GM19467 (cell line): ENCODE results near the gene YOD1.
A peak's percentile ranks its signal among the peaks of the same experiment; 100 is the strongest.
"Not testable (repeated sequence)": the region's sequence is repeated elsewhere in the genome, so short reads cannot be mapped to it uniquely, and the experiment has no call there.

ENCODE experiments used
- ATAC-seq: cut with Tn5 transposase; IDR thresholded peaks from one replicate; pipeline ENCODE4 v1.9.1; 2021; ENCODE audit warnings: mild to moderate bottlenecking, moderate library complexity; ENCODE audit not compliant: unreplicated experiment

The YOD1 gene

GRCh38 chr1:207050480-207051190 lies 373 bp downstream of the YOD1 start:
- ATAC-seq, result peak; percentile 44

GRCh38 chr1:207049974-207050391 lies 1.0 kb downstream of the YOD1 start:
- ATAC-seq, result no peak

GRCh38 chr1:207049514-207049913 lies 1.5 kb downstream of the YOD1 start:
- no peak for ATAC-seq

- ATAC-seq, result no peak
These were observed 2.0 kb downstream of the YOD1 start for GRCh38 chr1:207049054-207049453.

- no peak for ATAC-seq
These were observed 3.0 kb downstream of the YOD1 start for GRCh38 chr1:207048041-207048440.

GRCh38 chr1:207047505-207047904 lies 3.5 kb downstream of the YOD1 start:
- ATAC-seq, result no peak

- ATAC-seq, result no peak
These were observed 5.6 kb downstream of the YOD1 start for GRCh38 chr1:207045453-207045852.

GRCh38 chr1:207041397-207041796 lies 9.6 kb downstream of the YOD1 start:
- not testable (repeated sequence) for ATAC-seq

- no peak for ATAC-seq
These were observed 10.9 kb downstream of the YOD1 start for GRCh38 chr1:207040181-207040533.

GRCh38 chr1:207039380-207040180 lies 11.4 kb downstream of the YOD1 start:
- ATAC-seq, result no peak

- ATAC-seq, result no peak
These were observed 14.1 kb downstream of the YOD1 start for GRCh38 chr1:207036865-207037264.

- no peak for ATAC-seq
These were observed 15.0 kb downstream of the YOD1 start for GRCh38 chr1:207035877-207036551.

GRCh38 chr1:207034998-207035397 lies 16.0 kb downstream of the YOD1 start:
- ATAC-seq, result no peak

GRCh38 chr1:207034208-207034607 lies 16.8 kb downstream of the YOD1 start:
- no peak for ATAC-seq

GRCh38 chr1:207033302-207033701 lies 17.7 kb downstream of the YOD1 start:
- ATAC-seq, result no peak

GRCh38 chr1:207032528-207033017 lies 18.4 kb downstream of the YOD1 start, which contains the start of gene C1orf116:
TSS of gene C1orf116 (minus strand) at chr1:207032756. CDS start at chr1:207027598, 5,158 bp downstream.
- no peak for ATAC-seq

- no peak for ATAC-seq
These were observed 19.3 kb downstream of the YOD1 start for GRCh38 chr1:207031632-207032264.

- ATAC-seq, result no peak
These were observed 20.0 kb downstream of the YOD1 start for GRCh38 chr1:207031016-207031415.

GRCh38 chr1:207030522-207031009 lies 20.4 kb downstream of the YOD1 start:
- ATAC-seq, result no peak

GRCh38 chr1:207029701-207030521 lies 21.1 kb downstream of the YOD1 start:
- ATAC-seq, result no peak
